Endothelial cell of umbilical vein (primary cell): ENCODE results near the gene PGK2. TPM values are rescaled to one million over a fixed set of nuclear protein-coding genes. Genes with fewer than 3 reads are reported as not detected.

Experiments used
- BruUV-seq: library from RNA; stranded (reverse); fragments of 400-500 nt; replicated peaks from 2 replicates; lab custom pipeline; 2021; lab: Mats Ljungman, UMichigan
- CTCF ChIA-PET: fragments of 300-600, 350-600 bp; sonication (Branson Sonifier 250); formaldehyde crosslinking; loops from one replicate; lab custom pipeline; 2021; ENCODE audit warnings: antibody characterized with exemption, inconsistent platforms; lab: Charles Lee
- POLR2A ChIA-PET: fragments of 300-600, 350-600 bp; sonication (Branson Sonifier 250); formaldehyde crosslinking; loops from one replicate; lab custom pipeline; 2021; ENCODE audit warnings: antibody characterized with exemption, inconsistent platforms; lab: Charles Lee
- DNase-seq: peaks from one replicate; pipeline ENCODE4 v3.0.0-alpha.2; 2011; ENCODE audit warnings: low read depth, low spot score
- FAIRE-seq: peaks from 2 replicates; lab custom pipeline; 2011; peaks lifted over from hg19 to GRCh38; lab: Jason Lieb, UNC
- H2AFZ ChIP-seq: 2 replicates; pipeline ENCODE4 v1.6.0; 2012; ENCODE audit warnings: low read depth, low read length, control low read depth, inconsistent platforms
- H3K27ac ChIP-seq: 2 replicates; pipeline ENCODE4 v1.5.1; 2011; ENCODE audit warnings: low read depth, mild to moderate bottlenecking, control low read depth, low read length, moderate library complexity; ENCODE audit not compliant: insufficient read depth
- H3K27me3 ChIP-seq, 2 experiments: 2 replicates each; pipeline versions ENCODE4 v1.6.0 to v1.6.1; 2011; ENCODE audit warnings: low read length in 2 of 2, mixed read lengths in 1 of 2; ENCODE audit not compliant: control insufficient read depth in 2 of 2, insufficient read depth in 2 of 2
- H3K36me3 ChIP-seq, 2 experiments: 2 replicates in 1 of 2; 3 replicates in 1 of 2; pipeline ENCODE4 v1.5.1; 2011; ENCODE audit warnings: low read length in 2 of 2, mild to moderate bottlenecking in 1 of 2, moderate library complexity in 1 of 2; ENCODE audit not compliant: control insufficient read depth in 2 of 2, insufficient read depth in 2 of 2; ENCODE audit errors: extremely low read depth in 1 of 2
- H3K4me1 ChIP-seq: 3 replicates; pipeline ENCODE4 v1.5.1; 2011; ENCODE audit warnings: mild to moderate bottlenecking, low read length; ENCODE audit not compliant: control insufficient read depth, insufficient read depth; ENCODE audit errors: extremely low read depth
- H3K4me2 ChIP-seq: 2 replicates; pipeline ENCODE4 v1.6.1; 2011; ENCODE audit warnings: low read length, control low read depth, mixed read lengths; ENCODE audit not compliant: insufficient read depth
- H3K4me3 ChIP-seq, 3 experiments: fragments of 200-600 bp in 1 of 3; sonication (generic), shearing (Covaris generic) in 1 of 3; replicated peaks in 1 of 3; 2 replicates each; pipeline ENCODE4 v1.5.1; 2011 to 2016; ENCODE audit warnings: control low read depth in 3 of 3, low read length in 3 of 3, mild to moderate bottlenecking in 2 of 3, inconsistent platforms in 1 of 3, low read depth in 1 of 3, moderate library complexity in 1 of 3; ENCODE audit not compliant: insufficient read depth in 1 of 3
- H3K79me2 ChIP-seq: 2 replicates; pipeline ENCODE4 v1.6.0; 2012; ENCODE audit warnings: low read length, inconsistent platforms; ENCODE audit not compliant: control insufficient read depth, insufficient read depth
- H3K9ac ChIP-seq: replicated peaks from 2 replicates; pipeline ENCODE3; 2011; ENCODE audit warnings: low read length, control low read depth; ENCODE audit not compliant: insufficient read depth; ENCODE audit errors: extremely low read depth
- H3K9me1 ChIP-seq: replicated peaks from 3 replicates; pipeline ENCODE4 v1.6.0; 2011; ENCODE audit warnings: mild to moderate bottlenecking, low read length; ENCODE audit not compliant: control insufficient read depth, insufficient read depth; ENCODE audit errors: extremely low read depth
- H3K9me3 ChIP-seq: replicated peaks from 2 replicates; pipeline ENCODE4 v1.5.1; 2012; ENCODE audit warnings: low read length, inconsistent platforms; ENCODE audit not compliant: control insufficient read depth, insufficient read depth
- H4K20me1 ChIP-seq: replicated peaks from 2 replicates; pipeline ENCODE3; 2011; ENCODE audit warnings: mild to moderate bottlenecking, low read length; ENCODE audit not compliant: control insufficient read depth, insufficient read depth; ENCODE audit errors: extremely low read depth
- CTCF ChIP-seq, 2 donors: IDR thresholded peaks; 1 replicate in 1 of 2; 2 replicates in 1 of 2; pipeline ENCODE4 v1.5.1; 2011; ENCODE audit warnings: low read length in 2 of 2, mild to moderate bottlenecking in 2 of 2, moderate library complexity in 2 of 2, control low read depth in 1 of 2, inconsistent platforms in 1 of 2, low read depth in 1 of 2; ENCODE audit not compliant: insufficient read depth in 1 of 2; ENCODE audit errors: extremely low read depth in 1 of 2
- EZH2 ChIP-seq: IDR thresholded peaks from 2 replicates; pipeline ENCODE4 v1.6.1; 2012; ENCODE audit warnings: borderline replicate concordance, low read depth, mild to moderate bottlenecking, moderate library complexity, low read length, inconsistent platforms; ENCODE audit not compliant: severe bottlenecking
- FOS ChIP-seq: IDR thresholded peaks from 2 replicates; pipeline ENCODE4 v1.6.1; 2011; ENCODE audit warnings: mild to moderate bottlenecking, low read length, moderate library complexity, borderline replicate concordance; ENCODE audit not compliant: insufficient read depth
- GATA2 ChIP-seq: IDR thresholded peaks from 2 replicates; pipeline ENCODE4 v1.7.0; 2011; ENCODE audit warnings: low read depth, mild to moderate bottlenecking, moderate library complexity, mixed read lengths, low read length; ENCODE audit not compliant: insufficient read length, insufficient read depth
- JUN ChIP-seq: IDR thresholded peaks from 2 replicates; pipeline ENCODE4 v1.6.1; 2011; ENCODE audit warnings: borderline replicate concordance, low read depth; ENCODE audit not compliant: insufficient read length, insufficient read depth
- MAX ChIP-seq: IDR thresholded peaks from 2 replicates; pipeline ENCODE4 v1.6.1; 2011; ENCODE audit not compliant: insufficient read depth, insufficient read length
- MYC ChIP-seq: IDR thresholded peaks from one replicate; pipeline ENCODE4 v1.6.1; 2011; ENCODE audit warnings: mild to moderate bottlenecking, low read depth, low read length
- POLR2A ChIP-seq: IDR thresholded peaks from 2 replicates; pipeline ENCODE4 v1.6.1; 2012; ENCODE audit warnings: low read depth, mild to moderate bottlenecking, control low read depth, low read length
- POLR2AphosphoS5 ChIP-seq: IDR thresholded peaks from 2 replicates; pipeline ENCODE4 v1.6.1; 2012; ENCODE audit warnings: low read depth, mild to moderate bottlenecking, control low read depth, low read length, moderate library complexity; ENCODE audit not compliant: insufficient read depth
- dilution Hi-C: fragments of 300-500 bp; cut with MboI; formaldehyde crosslinking; loops from one replicate; pipeline ENCODE4 v1.15.0; 2019; ENCODE audit warnings: low sequenced_read_pairs; ENCODE audit not compliant: extremely low pct_ligation_motif_present
- intact Hi-C: fragments of 100-400 bp; cut with micrococcal nuclease; formaldehyde crosslinking; loops from one replicate; pipeline ENCODE4 v1.10.0; 2022
- polyA plus RNA-seq, 4 experiments: library from polyadenylated mRNA; depleted of rRNA in 3 of 4; stranded (reverse) in 3 of 4; unstranded in 1 of 4; fragments of >200 nt; gene quantifications; 2 replicates each; pipeline versions ENCODE4 v1.2.1 to v1.2.3, GENCODE V29; 2011 to 2012; ENCODE audit warnings: missing spikeins in 1 of 4
- total RNA-seq: library from RNA; stranded (reverse); gene quantifications from 2 replicates; pipeline ENCODE4 v1.2.3, GENCODE V29; 2021

Gene PGK2
- total and polyA plus RNA-seq, 2 donors (not counting 3 experiments of a cell fraction or from before 2014, with no cell fraction given): not detected

GRCh38 chr6:49782725-49783124, 4.4 kb downstream of the PGK2 start:
- no peaks in the 10 kb centered on the region for H3K9me1 ChIP-seq
- POLR2A ChIA-PET: no interaction called here

More at GRCh38 chr6:49782725-49783124, 4.4 kb downstream of the PGK2 start:
- CTCF ChIA-PET: no interaction called here
- no TSS peak for BruUV-seq
- Histone ChIP-seq H3K36me3 (no peaks in the 10 kb centered on the region), H3K9ac (no peak overlapping the region), H3K4me2 (no peak overlapping the region), H4K20me1 (no peaks in the 10 kb centered on the region), H3K79me2 (no peaks in the 10 kb centered on the region), H3K4me1 (no peaks in the 10 kb centered on the region), H2AFZ (no peak overlapping the region), H3K9me3 (peaks cover 4% of the 10 kb centered on the region), H3K27me3 (no peaks in the 10 kb centered on the region), H3K4me3 (no peak overlapping the region), H3K27ac (no peak overlapping the region)
- FAIRE-seq (no peak), DNase-seq (no peak)
- TF ChIP-seq POLR2AphosphoS5: no peak
- TF ChIP-seq FOS: no peak
- TF ChIP-seq POLR2A: no peak
- TF ChIP-seq MAX: no peak
- no peak for TF ChIP-seq JUN
- no peak for TF ChIP-seq GATA2
- no peak for TF ChIP-seq CTCF (IDR thresholded peaks at IDR 0.05; ENCODE audit: extremely low read depth in 1 of 2, insufficient read depth in 1 of 2, low read depth in 1 of 2, low read length in 2 of 2)
- no peak for TF ChIP-seq EZH2
- no peak for TF ChIP-seq MYC
- intact Hi-C loops: no loop called here
- dilution Hi-C loops: no loop called here
